Effector memory CD8-positive, alpha-beta T cell (primary cell): ENCODE data around the gene DGLUCY.

Experiments used
- ATAC-seq: fragments of 150-1000 bp; cut with Tn5 transposase; replicated peaks from 2 replicates; pipeline ENCODE4 v1.10.0; 2021; ENCODE audit warnings: mild to moderate bottlenecking, moderate library complexity
- DNase-seq, 3 experiments: peaks; one replicate each; pipeline ENCODE4 v3.0.0; 2021
- H3K27ac Mint-ChIP-seq, 2 donors: one replicate each; pipeline ENCODE4 v1.8.0; 2022; ENCODE audit warnings: mild to moderate bottlenecking in 2 of 2, mixed read lengths in 2 of 2, moderate library complexity in 2 of 2
- H3K27me3 Mint-ChIP-seq, 2 donors: one replicate each; pipeline ENCODE4 v1.8.0; 2022; ENCODE audit warnings: mixed read lengths in 2 of 2
- H3K36me3 Mint-ChIP-seq: one replicate; pipeline ENCODE4 v1.8.0; 2022; ENCODE audit warnings: mild to moderate bottlenecking, moderate library complexity, mixed read lengths; ENCODE audit not compliant: insufficient read depth
- H3K4me1 Mint-ChIP-seq, 2 donors: one replicate each; pipeline ENCODE4 v1.8.0; 2022; ENCODE audit warnings: low read depth in 2 of 2, mixed read lengths in 2 of 2
- H3K4me3 Mint-ChIP-seq, 2 donors: one replicate each; pipeline ENCODE4 v1.8.0; 2022; ENCODE audit warnings: mild to moderate bottlenecking in 2 of 2, mixed read lengths in 2 of 2, moderate library complexity in 2 of 2
- H3K9me3 Mint-ChIP-seq, 2 donors: one replicate each; pipeline ENCODE4 v1.8.0; 2022; ENCODE audit warnings: mixed read lengths in 2 of 2

Gene DGLUCY

DNA sequence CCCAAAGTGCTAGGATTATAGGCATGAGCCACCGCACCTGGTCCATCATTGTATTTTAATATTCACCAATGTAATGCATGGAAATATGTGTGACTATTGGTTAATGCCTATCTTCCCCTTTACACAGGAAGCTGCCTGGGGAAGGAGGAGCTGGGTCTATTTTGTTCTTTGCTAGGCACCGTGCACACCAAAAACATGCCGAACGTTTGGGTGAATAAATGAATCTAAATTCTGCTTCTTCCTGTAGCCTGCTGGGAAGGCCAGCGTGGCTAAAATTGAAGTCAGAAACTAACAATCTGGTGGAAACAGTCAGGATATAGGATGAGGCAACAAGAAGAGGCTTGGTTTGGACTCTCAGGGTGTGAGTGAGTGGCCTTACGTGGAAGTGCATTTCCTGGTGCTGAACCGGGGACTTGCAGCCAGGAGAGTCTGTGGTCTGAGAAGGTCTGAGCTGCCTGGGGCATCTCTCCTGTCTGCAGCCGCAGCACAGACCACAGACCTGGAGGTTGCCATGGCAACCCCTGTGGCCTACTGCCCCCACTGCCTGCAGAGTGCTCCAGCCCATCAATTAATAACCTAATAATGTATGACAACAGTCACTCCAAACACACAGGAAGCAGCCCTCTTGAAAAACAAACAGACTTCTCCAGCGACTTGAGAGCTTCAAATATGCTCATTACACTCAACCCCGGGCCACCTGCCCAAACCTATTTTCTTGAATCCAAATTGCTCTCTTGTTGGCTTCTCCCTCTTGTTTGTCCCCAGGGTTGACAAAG, 136.2 kb downstream of the DGLUCY start:
- Mint-ChIP-seq H3K36me3 (peaks cover 66% of the 10 kb centered on the region), H3K4me1 (peaks cover 69 to 77% of the 10 kb centered on the region in 2 donors), H3K9me3 (no peaks in the 10 kb centered on the region), H3K27ac (peak overlapping the region; percentile 94 to 95), H3K27me3 (no peaks in the 10 kb centered on the region), H3K4me3 (peak overlapping the region; percentile 60 to 68)
- DNase-seq, result peak in 2 of 3 experiments; percentile 44 to 50
- peak; percentile 18 for ATAC-seq

DNA sequence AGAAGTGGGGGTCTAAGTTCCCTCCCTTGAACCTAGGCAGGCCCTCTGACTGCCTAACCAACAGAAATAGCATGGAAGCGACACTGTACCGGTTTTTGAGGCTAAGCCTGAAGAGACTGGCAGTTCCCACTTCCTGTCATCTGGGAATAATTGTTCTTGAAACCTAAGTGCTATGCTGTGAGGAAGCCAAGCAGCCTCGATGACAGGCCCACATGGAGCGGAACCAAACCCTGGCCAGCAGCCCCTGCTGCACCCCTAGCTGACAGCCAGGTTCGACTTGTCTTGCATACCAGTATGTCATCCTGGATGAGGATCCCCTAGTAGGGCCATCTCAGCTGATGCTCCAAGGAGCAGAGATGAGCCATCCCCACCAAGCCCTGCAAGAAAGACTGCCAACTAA, 137.0 kb downstream of the DGLUCY start:
- no peaks in the 10 kb centered on the region for H3K9me3 Mint-ChIP-seq
- peaks cover 59% of the 10 kb centered on the region for H3K36me3 Mint-ChIP-seq
- peak overlapping the region; percentile 60 to 68 for H3K4me3 Mint-ChIP-seq

DNA sequence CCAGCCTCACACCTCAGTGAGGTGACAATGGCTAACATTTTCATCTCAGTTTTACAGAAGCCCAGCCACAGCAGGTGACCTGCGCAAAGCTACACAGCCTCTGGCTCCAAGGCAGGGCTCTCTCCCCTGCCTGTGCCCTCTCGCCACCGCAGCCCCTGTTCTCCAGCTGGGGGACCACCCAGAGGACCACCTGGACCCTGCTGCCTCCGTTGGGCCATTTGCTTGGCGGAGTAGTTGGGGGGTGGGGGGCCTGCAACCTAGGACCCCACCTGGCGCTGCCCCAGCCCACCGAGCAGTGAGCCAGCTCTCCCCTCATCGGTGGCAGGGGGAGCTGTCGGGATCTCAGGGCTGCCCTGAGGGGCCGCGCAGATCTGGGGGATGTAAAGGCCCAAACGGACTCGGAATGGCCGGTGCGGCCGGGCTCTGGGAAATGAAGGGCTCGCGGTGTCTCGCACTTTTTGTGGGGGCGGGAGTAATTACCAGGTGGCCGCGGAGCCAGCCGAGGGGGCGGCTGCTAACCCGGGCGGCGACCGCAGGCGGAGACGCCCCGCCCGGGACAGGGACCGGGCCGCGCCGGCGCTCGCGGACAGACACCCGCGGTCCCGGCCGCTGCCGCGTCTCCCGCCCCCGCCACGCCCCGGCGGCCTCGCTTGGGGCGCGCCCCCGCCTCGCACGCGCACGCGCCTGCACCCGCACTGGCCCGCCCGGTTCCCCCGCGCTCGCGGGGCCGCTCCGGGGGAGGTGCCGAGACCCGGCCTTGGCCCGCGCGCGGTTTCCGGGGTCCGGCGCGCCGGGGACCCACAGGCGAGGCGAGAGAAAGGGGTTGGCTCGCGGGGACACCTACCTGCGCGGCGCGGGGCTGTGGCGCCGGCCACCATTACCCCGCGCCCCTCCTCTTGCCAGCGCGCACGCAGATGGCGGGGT, 139.3 kb downstream of the DGLUCY start:
- Mint-ChIP-seq H3K4me3 (peak overlapping the region; percentile 84 to 89), H3K27me3 (no peaks in the 10 kb centered on the region), H3K36me3 (peaks cover 56% of the 10 kb centered on the region), H3K9me3 (no peaks in the 10 kb centered on the region), H3K27ac (peak overlapping the region; percentile 94 to 95), H3K4me1 (peaks cover 62 to 69% of the 10 kb centered on the region in 2 donors)
- peak in 2 of 3 experiments; percentile 45 to 55 for DNase-seq
- ATAC-seq, result peak; percentile 49

More for the DNA sequence above, 137.0 kb downstream of the DGLUCY start:
- peak overlapping the region; percentile 94 to 95 for H3K27ac Mint-ChIP-seq
- no peaks in the 10 kb centered on the region for H3K27me3 Mint-ChIP-seq
- ATAC-seq, result no peak
- DNase-seq, result no peak
- peaks cover 68 to 75% of the 10 kb centered on the region in 2 donors for H3K4me1 Mint-ChIP-seq

DNA sequence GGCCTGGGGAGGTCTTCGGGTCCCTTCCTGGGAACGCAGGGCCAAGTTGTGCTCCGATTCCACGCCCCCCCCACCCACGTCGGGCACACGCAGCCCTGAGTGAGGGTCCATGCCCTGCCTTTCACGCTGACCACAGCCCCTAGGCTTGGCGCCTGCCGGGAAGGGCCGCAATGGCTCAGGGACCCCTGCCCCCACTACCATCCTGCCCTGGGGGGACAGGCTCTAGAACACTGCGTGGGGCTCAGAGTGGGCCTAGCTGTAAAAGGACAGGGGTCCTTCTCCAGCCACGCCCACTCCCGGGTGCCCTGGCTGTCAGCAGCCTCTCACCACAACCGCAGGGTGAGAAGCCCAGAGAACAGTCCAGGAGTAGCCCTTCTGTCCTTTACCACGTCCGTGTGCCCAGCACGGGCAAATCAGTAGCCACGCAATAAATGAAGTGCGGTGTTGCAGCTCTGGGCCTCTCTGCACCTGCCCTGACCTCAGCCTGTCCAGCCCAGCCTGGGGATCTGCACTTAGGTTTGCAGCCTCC, 140.0 kb downstream of the DGLUCY start:
- no peak for DNase-seq
- H3K27me3 Mint-ChIP-seq, result no peaks in the 10 kb centered on the region
- H3K4me3 Mint-ChIP-seq, result peak overlapping the region; percentile 84 to 89
- H3K4me1 Mint-ChIP-seq, result peaks cover 63 to 67% of the 10 kb centered on the region in 2 donors
- peaks cover 51% of the 10 kb centered on the region for H3K36me3 Mint-ChIP-seq
- H3K9me3 Mint-ChIP-seq, result no peaks in the 10 kb centered on the region
- H3K27ac Mint-ChIP-seq, result peak overlapping the region; percentile 90 to 93
- ATAC-seq, result peak; percentile 3

DNA sequence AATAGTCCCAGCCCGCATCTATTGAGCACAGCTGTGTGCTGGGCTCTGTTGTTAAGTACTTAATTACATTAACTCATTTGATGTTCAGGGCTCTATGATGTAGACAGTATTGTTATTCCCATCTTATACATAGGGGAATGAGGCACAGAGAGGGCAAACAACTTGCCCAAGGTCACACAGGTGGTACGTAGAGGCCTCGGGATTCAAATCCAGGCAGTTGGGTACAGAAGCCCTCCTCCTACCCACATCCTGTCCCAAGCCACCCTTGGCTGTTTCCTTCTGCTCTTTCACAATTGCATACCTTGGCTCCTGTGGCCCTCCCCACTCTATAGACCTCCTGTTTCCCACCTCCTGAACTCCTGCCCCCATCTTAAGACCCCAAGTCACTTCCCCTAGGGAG, 140.6 kb downstream of the DGLUCY start:
- Mint-ChIP-seq H3K4me3 (peak overlapping the region; percentile 84 to 89), H3K36me3 (peaks cover 52% of the 10 kb centered on the region), H3K27ac (peak overlapping the region; percentile 90 to 93), H3K27me3 (no peaks in the 10 kb centered on the region), H3K4me1 (peaks cover 60 to 64% of the 10 kb centered on the region in 2 donors), H3K9me3 (no peaks in the 10 kb centered on the region)
- DNase-seq (no peak), ATAC-seq (peak; percentile 22)

DNA sequence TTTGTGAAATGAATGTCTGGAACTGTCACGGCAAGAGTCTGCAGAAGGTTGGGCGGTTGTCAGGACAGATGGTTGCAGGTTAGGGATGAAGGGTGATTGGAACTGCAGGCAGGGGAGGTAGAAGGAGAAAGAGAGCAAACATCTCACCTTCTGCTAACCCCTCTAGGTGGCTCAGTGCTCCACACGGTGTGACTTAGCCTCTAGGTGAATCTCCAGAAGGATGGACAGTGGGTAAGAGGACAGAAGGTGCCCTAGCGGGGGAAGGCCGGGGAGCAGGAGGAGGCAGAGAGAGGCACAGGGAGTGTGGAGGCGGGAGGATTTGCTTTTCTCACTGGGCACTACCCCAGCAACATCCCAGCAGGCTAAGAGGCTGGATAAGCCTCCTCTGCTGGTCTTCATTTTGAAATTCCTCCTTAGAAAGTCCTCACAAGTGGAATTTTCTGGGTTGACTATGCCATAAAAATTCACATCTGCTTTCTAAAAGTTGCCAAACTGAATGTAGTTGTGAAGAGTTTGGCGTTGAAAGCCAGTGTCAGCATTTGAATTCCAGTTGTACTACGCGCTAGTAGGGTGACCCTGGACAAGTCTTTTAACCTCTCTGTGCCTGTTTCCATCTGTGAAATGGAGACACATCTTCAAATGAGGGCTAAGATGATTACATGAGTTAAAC, 141.3 kb downstream of the DGLUCY start:
- Mint-ChIP-seq H3K36me3 (peaks cover 51% of the 10 kb centered on the region), H3K27me3 (no peaks in the 10 kb centered on the region), H3K4me3 (peak overlapping the region; percentile 84 to 89), H3K4me1 (peaks cover 53 to 57% of the 10 kb centered on the region in 2 donors), H3K9me3 (no peaks in the 10 kb centered on the region), H3K27ac (peak overlapping the region; percentile 10 to 93)
- DNase-seq (no peak), ATAC-seq (no peak)

DNA sequence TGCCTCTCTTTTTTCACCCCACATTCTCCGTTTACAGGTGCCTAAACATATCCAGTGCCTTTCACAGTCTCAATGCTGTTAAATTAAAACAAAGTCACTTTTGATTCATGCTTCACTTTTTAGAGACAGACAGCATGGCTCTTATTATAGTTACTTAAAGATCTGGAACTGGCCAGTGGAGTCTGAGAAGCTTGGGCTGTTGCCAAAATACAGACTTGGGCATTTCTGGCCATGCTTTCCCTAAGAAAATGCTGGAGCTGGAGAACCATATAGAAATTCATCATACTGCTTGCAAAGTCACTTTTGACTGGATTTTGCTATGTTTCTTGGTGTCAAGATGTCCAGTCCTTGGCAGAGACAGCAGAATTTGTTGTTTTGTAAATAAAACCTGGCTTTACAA, 142.8 kb downstream of the DGLUCY start:
- DNase-seq, result no peak
- Mint-ChIP-seq H3K9me3 (no peaks in the 10 kb centered on the region), H3K36me3 (peaks cover 48% of the 10 kb centered on the region)

DNA sequence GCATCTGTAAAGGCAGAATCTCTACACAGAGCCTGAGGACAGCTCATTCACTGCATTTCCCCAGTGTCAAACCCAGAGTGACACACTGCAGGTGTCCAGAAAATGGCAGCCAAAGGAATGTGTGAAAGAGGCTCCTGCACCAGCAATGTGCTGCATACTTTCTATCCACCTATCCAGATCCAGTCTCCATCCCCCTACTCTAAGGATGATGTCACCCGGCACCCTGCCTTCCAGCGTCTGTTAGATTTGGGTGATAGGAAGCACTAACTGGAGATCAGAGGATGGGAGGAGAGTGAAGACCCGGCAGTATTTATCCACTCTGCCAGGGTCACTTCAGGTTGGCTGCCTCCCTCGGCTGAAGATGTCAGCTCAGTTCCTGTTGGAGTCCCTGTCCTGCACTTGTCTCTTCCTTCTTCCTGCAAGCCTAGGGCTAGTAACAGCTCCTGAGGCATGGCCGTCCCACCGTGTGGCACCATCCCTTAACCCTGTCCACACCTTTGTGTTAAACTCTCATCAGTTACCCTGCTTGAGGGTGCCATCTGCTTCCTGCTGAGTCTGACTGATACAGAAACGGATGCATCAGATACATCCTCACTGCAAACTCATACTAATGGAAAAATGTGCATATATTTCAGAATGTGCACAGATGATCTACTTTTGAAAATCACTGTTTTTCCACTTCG, 143.6 kb downstream of the DGLUCY start:
- Mint-ChIP-seq H3K36me3 (peaks cover 46% of the 10 kb centered on the region), H3K4me1 (peaks cover 47 to 50% of the 10 kb centered on the region in 2 donors), H3K4me3 (no peak overlapping the region), H3K27ac (peak overlapping the region; percentile 81 to 91), H3K9me3 (no peaks in the 10 kb centered on the region), H3K27me3 (no peaks in the 10 kb centered on the region)
- DNase-seq (no peak), ATAC-seq (no peak)

More for the DNA sequence above, 142.8 kb downstream of the DGLUCY start:
- no peaks in the 10 kb centered on the region for H3K27me3 Mint-ChIP-seq
- ATAC-seq, result no peak
- H3K27ac Mint-ChIP-seq, result peak overlapping the region; percentile 81 to 83
- H3K4me1 Mint-ChIP-seq, result peaks cover 53 to 55% of the 10 kb centered on the region in 2 donors
- no peak overlapping the region for H3K4me3 Mint-ChIP-seq

DNA sequence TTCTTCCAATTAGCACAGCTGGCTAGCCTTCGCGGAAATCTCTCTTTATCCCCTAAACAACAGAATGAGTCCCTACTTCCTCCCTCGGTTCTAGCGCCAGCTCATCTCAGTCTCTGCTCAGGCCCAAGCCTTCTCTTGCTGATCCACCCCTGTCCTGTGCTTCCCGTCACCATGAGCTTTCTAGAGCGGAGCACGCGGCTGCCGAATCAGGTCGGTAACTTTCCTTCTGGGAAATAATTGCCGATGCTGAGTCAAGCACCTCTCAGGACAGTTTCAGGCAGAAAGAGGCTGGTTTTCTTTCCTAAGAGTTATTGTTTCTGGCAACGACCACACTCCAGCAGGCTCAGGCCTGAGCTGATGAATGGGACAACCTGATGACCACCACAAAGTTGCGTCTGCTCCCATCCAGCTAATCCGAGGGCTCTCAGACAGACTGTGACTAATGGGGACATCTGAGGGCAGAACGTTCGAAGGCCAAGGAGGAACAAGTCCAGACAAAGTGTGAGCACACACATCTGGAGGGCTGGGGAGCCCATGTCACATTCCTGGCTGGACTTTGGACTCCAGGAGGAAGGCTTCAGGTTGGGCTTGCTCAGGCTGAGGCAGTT, 144.2 kb downstream of the DGLUCY start:
- peak overlapping the region; percentile 9 to 18 for H3K4me3 Mint-ChIP-seq
- ATAC-seq (no peak), DNase-seq (no peak)
- peaks cover 42% of the 10 kb centered on the region for H3K36me3 Mint-ChIP-seq
- H3K27me3 Mint-ChIP-seq, result no peaks in the 10 kb centered on the region
- H3K27ac Mint-ChIP-seq, result peak overlapping the region; percentile 59 to 91
- no peaks in the 10 kb centered on the region for H3K9me3 Mint-ChIP-seq
- H3K4me1 Mint-ChIP-seq, result peaks cover 45 to 46% of the 10 kb centered on the region in 2 donors

DNA sequence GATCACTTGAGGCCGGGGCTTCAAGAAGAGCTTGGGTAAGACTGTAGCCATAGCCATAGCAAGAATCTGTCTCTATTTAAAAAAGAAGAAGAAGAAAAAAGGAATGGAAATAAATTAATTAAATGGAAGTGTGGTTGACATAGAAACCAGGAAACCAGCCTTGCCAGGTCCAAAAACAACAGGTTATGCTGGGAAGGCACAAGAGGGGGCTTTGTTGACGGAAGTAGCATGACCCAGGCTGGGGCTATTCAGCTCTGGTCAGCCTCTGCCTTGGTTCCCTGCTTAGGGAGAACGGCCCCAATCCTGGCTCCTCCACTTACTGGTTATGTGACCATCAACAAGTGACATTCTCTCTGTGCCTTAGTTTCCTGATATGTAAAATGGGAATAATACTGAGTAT, 145.0 kb downstream of the DGLUCY start:
- DNase-seq, result no peak
- Mint-ChIP-seq H3K27ac (peak overlapping the region; percentile 59 to 91), H3K9me3 (no peaks in the 10 kb centered on the region), H3K4me1 (peaks cover 50 to 51% of the 10 kb centered on the region in 2 donors), H3K27me3 (no peaks in the 10 kb centered on the region), H3K4me3 (no peak overlapping the region), H3K36me3 (peaks cover 44% of the 10 kb centered on the region)
- no peak for ATAC-seq

DNA sequence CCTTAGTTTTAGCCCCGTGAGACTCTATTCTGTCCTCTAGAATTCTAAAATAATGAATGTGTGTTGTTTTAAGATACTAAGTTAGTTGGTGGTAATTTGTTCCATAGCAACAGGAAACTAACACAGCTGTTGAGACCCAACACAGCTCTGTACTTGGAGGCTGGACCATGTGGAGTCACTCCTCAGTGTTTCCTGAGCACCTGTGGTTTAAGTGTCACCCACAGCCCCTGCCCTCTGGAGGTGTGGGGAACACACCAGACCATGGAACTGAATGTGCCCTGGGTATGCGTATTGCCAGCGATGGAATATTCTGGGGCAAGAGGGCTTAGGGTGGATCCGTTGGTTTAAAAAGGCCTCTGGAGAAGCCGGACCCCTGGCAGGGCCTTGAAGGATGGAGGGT, 147.2 kb downstream of the DGLUCY start:
- no peaks in the 10 kb centered on the region for H3K9me3 Mint-ChIP-seq
- DNase-seq, result peak in 2 of 3 experiments; percentile 58 to 61
- H3K27ac Mint-ChIP-seq, result peak overlapping the region; percentile 73 to 85
- H3K4me1 Mint-ChIP-seq, result peaks cover 49 to 50% of the 10 kb centered on the region in 2 donors
- peak overlapping the region; percentile 11 to 53 for H3K4me3 Mint-ChIP-seq
- H3K36me3 Mint-ChIP-seq, result peaks cover 52% of the 10 kb centered on the region
- H3K27me3 Mint-ChIP-seq, result no peaks in the 10 kb centered on the region
- ATAC-seq, result peak; percentile 93

DNA sequence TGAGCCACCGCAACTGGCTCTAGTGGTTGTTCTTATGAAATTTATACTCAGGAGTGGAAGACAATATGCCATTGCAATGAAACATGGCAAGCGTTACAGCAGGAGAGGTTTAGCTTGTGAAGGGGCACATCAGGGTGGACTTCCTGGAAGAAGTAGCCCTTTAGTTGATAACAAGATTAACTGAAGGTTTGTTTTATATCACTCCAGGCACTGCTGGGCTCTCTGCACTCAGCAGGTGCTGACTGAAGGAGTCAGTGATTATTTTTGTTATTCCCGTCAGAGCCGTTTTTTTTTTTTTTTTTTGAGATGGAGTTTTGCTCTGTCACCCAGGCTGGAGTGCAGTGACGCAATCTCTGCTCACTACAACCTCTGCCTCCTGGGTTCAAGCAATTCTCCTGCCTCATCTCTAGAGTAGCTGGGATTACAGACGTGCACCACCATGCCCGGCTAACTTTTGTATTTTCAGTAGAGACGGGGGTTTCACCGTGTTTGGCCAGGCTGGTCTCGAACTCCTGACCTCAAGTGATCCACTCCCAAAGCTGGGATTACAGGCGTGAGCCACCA, 148.2 kb downstream of the DGLUCY start:
- Mint-ChIP-seq H3K9me3 (no peaks in the 10 kb centered on the region), H3K4me3 (peak overlapping the region in 1 of 2 donors; percentile 53), H3K27me3 (no peaks in the 10 kb centered on the region), H3K36me3 (peaks cover 54% of the 10 kb centered on the region), H3K4me1 (peaks cover 47 to 51% of the 10 kb centered on the region in 2 donors), H3K27ac (peak overlapping the region; percentile 73 to 85)
- ATAC-seq, result no peak
- DNase-seq, result no peak
